Measurements from ENCODE around the gene MMAB. TPM values are rescaled to one million over a fixed set of nuclear protein-coding genes. Genes with fewer than 3 reads are reported as not detected.

The MMAB gene
- total RNA-seq, 6 experiments from 2014 or later: 12.8 to 23.1 (median 18.7) TPM

GRCh38 chr12:109552971-109553370, 20.3 kb downstream of the MMAB start:
- no peaks in the 10 kb centered on the region for H3K4me1 Mint-ChIP-seq (ENCODE audit: low read depth)
- H3K27me3 Mint-ChIP-seq (ENCODE audit: insufficient read depth): peaks cover 29% of the 10 kb centered on the region
- no peaks in the 10 kb centered on the region for H3K36me3 Mint-ChIP-seq (ENCODE audit: low read depth)
- no peak overlapping the region for H3K4me3 Mint-ChIP-seq
- H3K9me3 Mint-ChIP-seq: no peaks in the 10 kb centered on the region
- no peak for DNase-seq
- no peak overlapping the region for H3K27ac Mint-ChIP-seq
- no peak for TF ChIP-seq CTCF (IDR thresholded peaks at IDR 0.05)

GRCh38 chr12:109551108-109551507, 22.2 kb downstream of the MMAB start:
- Mint-ChIP-seq H3K4me1 (ENCODE audit: low read depth) (no peaks in the 10 kb centered on the region), H3K27ac (no peak overlapping the region), H3K36me3 (ENCODE audit: low read depth) (no peaks in the 10 kb centered on the region), H3K4me3 (no peak overlapping the region), H3K27me3 (ENCODE audit: insufficient read depth) (peaks cover 29% of the 10 kb centered on the region), H3K9me3 (no peaks in the 10 kb centered on the region)
- TF ChIP-seq CTCF (IDR thresholded peaks at IDR 0.05): no peak
- DNase-seq: no peak

- H3K4me1 Mint-ChIP-seq (ENCODE audit: low read depth): peaks cover 4% of the 10 kb centered on the region
- no peaks in the 10 kb centered on the region for H3K36me3 Mint-ChIP-seq (ENCODE audit: low read depth)
- no peak for TF ChIP-seq CTCF (IDR thresholded peaks at IDR 0.05)
- no peaks in the 10 kb centered on the region for H3K9me3 Mint-ChIP-seq
- H3K27me3 Mint-ChIP-seq (ENCODE audit: insufficient read depth): peaks cover 29% of the 10 kb centered on the region
- no peak overlapping the region for H3K27ac Mint-ChIP-seq
- H3K4me3 Mint-ChIP-seq: no peak overlapping the region
- no peak for DNase-seq
Measured at GRCh38 chr12:109550281-109550680, 23.0 kb downstream of the MMAB start.

GRCh38 chr12:109549613-109550270, 23.6 kb downstream of the MMAB start:
- no peaks in the 10 kb centered on the region for H3K36me3 Mint-ChIP-seq (ENCODE audit: low read depth)
- H3K27me3 Mint-ChIP-seq (ENCODE audit: insufficient read depth): peaks cover 29% of the 10 kb centered on the region
- H3K9me3 Mint-ChIP-seq: no peaks in the 10 kb centered on the region
- no peak for DNase-seq
- H3K4me1 Mint-ChIP-seq (ENCODE audit: low read depth): peaks cover 10% of the 10 kb centered on the region
- no peak for TF ChIP-seq CTCF (IDR thresholded peaks at IDR 0.05)
- H3K27ac Mint-ChIP-seq: no peak overlapping the region
- H3K4me3 Mint-ChIP-seq: no peak overlapping the region

GRCh38 chr12:109548258-109548657, 25.0 kb downstream of the MMAB start:
- no peak for DNase-seq
- peaks cover 20% of the 10 kb centered on the region for H3K27me3 Mint-ChIP-seq (ENCODE audit: insufficient read depth)
- no peak overlapping the region for H3K4me3 Mint-ChIP-seq
- peaks cover 13% of the 10 kb centered on the region for H3K4me1 Mint-ChIP-seq (ENCODE audit: low read depth)
- no peaks in the 10 kb centered on the region for H3K36me3 Mint-ChIP-seq (ENCODE audit: low read depth)
- TF ChIP-seq CTCF (IDR thresholded peaks at IDR 0.05): no peak
- no peak overlapping the region for H3K27ac Mint-ChIP-seq
- no peaks in the 10 kb centered on the region for H3K9me3 Mint-ChIP-seq

Measured in HFFc6 (cell line).